Pancreas (tissue), 10 donors: ENCODE data around the gene TMEM229A. TPM values are rescaled to one million over a fixed set of nuclear protein-coding genes. Genes with fewer than 3 reads are reported as not detected.
"Not testable (repeated sequence)": the region's sequence is repeated elsewhere in the genome, so short reads cannot be mapped to it uniquely, and the experiment has no call there.

ENCODE experiments used
- ATAC-seq, 4 donors: fragments of 200-7000 bp; cut with Tn5 transposase; one replicate each; pipeline versions ENCODE4 v1.8.0 to v1.9.1; 2020; ENCODE audit warnings: mild to moderate bottlenecking in 4 of 4, moderate library complexity in 4 of 4
- DNase-seq, 6 donors: peaks; one replicate each; pipeline ENCODE4 v3.0.0-alpha.2; 2020
- FAIRE-seq: peaks from 2 replicates; lab custom pipeline; 2012; peaks lifted over from hg19 to GRCh38; lab: Jason Lieb, UNC
- H3K27ac ChIP-seq, 4 donors: fragments of 200-600 bp; sonication (generic); 1 replicate in 3 of 4; 2 replicates in 1 of 4; pipeline versions ENCODE4 v1.5.0 to v1.8.0; 2020
- H3K27me3 ChIP-seq, 4 donors: fragments of 200-600 bp; one replicate each; pipeline ENCODE4 v1.8.0; 2021
- H3K36me3 ChIP-seq, 3 donors: fragments of 200-600 bp; sonication (generic) in 1 of 3; one replicate each; pipeline versions ENCODE4 v1.5.0 to v1.8.0; 2020 to 2021
- H3K4me1 ChIP-seq, 3 donors: fragments of 200-600 bp; one replicate each; pipeline ENCODE4 v1.8.0; 2021
- H3K4me3 ChIP-seq, 4 donors: fragments of 200-600 bp; sonication (generic) in 2 of 4; one replicate each; pipeline versions ENCODE4 v1.5.0 to v1.8.0; 2020 to 2021
- H3K9me3 ChIP-seq, 4 donors: fragments of 200-600 bp; one replicate each; pipeline ENCODE4 v1.8.0; 2021
- CTCF ChIP-seq, 4 donors: fragments of 200-600 bp; sonication (generic) in 3 of 4; IDR thresholded peaks; one replicate each; pipeline versions ENCODE4 v1.5.0 to v1.8.0; 2021; ENCODE audit warnings: antibody characterized with exemption in 4 of 4
- WGBS, 2 donors: extraction: QIAGEN DNeasy Blood & Tissue Kit; methylation state at CpG; one replicate each; pipeline ENCODE4 v1.1.7; 2013; 5-methylcytosine and 5-hydroxymethylcytosine counted together
- intact Hi-C, 3 donors: fragments of 100-400 bp; cut with DNase I; formaldehyde crosslinking; loops; one replicate each; pipeline versions ENCODE4 v1.11.1 to v1.14.2; 2022
- polyA plus RNA-seq, 2 donors: library from polyadenylated mRNA; stranded (reverse); fragments of 200-250 nt; gene quantifications; one replicate each; pipeline ENCODE4 v1.2.3, GENCODE V29; 2013
- total RNA-seq, 6 donors: library from RNA; stranded (reverse); fragmentation: NEBNext Ultra II Directional in 4 of 6; extraction: Animal tissue kit (Norgen Biotek cat#: 25700) in 4 of 6; gene quantifications; one replicate each; pipeline versions ENCODE4 v1.2.1 to v1.2.4, GENCODE V29; 2021 to 2023
- donor health status: healthy with polysubstance abuse.
- donor health status: DM: no; HTN: no; CAD: no; lungs with moderate emphysema.
- donor health status: DM: no; HTN: no; CAD: no.
- donor health status: control.
- donor health status: control.
- donor health status: Bipolar disorder and iron deficiency.
- donor health status: DM: yes; HTN: yes; CAD: no.
- donor health status: DM: no; HTN: no; CAD: no.
- donor health status: DM: no; HTN: no; CAD: no.
- donor health status: DM: yes; HTN: yes; CAD: no.

The TMEM229A gene
- total and polyA plus RNA-seq, 8 donors: 0.09 to 0.20 (median 0.12) TPM; not detected in 5

- ATAC-seq (no peak), DNase-seq (no peak), FAIRE-seq (no peak)
- Histone ChIP-seq H3K27me3 (peaks cover 0 to 15% (median 10%) of the 10 kb centered on the region in 4 donors), H3K36me3 (no peaks in the 10 kb centered on the region), H3K4me1 (peaks cover 0 to 6% (median 0%) of the 10 kb centered on the region in 3 donors), H3K9me3 (no peaks in the 10 kb centered on the region), H3K27ac (no peak overlapping the region), H3K4me3 (no peak overlapping the region)
- no peak for TF ChIP-seq CTCF (IDR thresholded peaks at IDR 0.05)
- intact Hi-C loops: no loop called here
- 47 to 54% methylated on average over 4 of the region's 4 CpGs for WGBS, 2 donors
Measured at GRCh38 chr7:124030964-124031363, 1.9 kb downstream of the TMEM229A start.

- H3K27ac ChIP-seq: no peak overlapping the region
- no peak for FAIRE-seq
- H3K9me3 ChIP-seq: no peaks in the 10 kb centered on the region
- no peaks in the 10 kb centered on the region for H3K36me3 ChIP-seq
- no peak for TF ChIP-seq CTCF (IDR thresholded peaks at IDR 0.05)
- WGBS, 2 donors: 58 to 70% methylated on average over 4 of the region's 4 CpGs
- intact Hi-C loops: no loop called here
- no peak overlapping the region for H3K4me3 ChIP-seq
- no peak for ATAC-seq
- peaks cover 0 to 6% (median 0%) of the 10 kb centered on the region in 3 donors for H3K4me1 ChIP-seq
- peaks cover 0 to 15% (median 10%) of the 10 kb centered on the region in 4 donors for H3K27me3 ChIP-seq
- DNase-seq: no peak
Measured at GRCh38 chr7:124029396-124030188, 3.3 kb downstream of the TMEM229A start.

- 94 to 98% methylated on average over 1 of the region's 1 CpG for WGBS, 2 donors
- Histone ChIP-seq H3K9me3 (no peaks in the 10 kb centered on the region), H3K27me3 (peaks cover 0 to 15% (median 10%) of the 10 kb centered on the region in 4 donors), H3K4me3 (no peak overlapping the region), H3K27ac (no peak overlapping the region), H3K36me3 (no peaks in the 10 kb centered on the region), H3K4me1 (peaks cover 0 to 6% (median 0%) of the 10 kb centered on the region in 3 donors)
- TF ChIP-seq CTCF (IDR thresholded peaks at IDR 0.05): no peak
- no peak for DNase-seq
- no peak for ATAC-seq
- FAIRE-seq: no peak
- intact Hi-C loops: no loop called here
Measured at GRCh38 chr7:124027236-124027635, 5.6 kb downstream of the TMEM229A start.

- intact Hi-C loops, H3K27me3 ChIP-seq, H3K36me3 ChIP-seq, ATAC-seq, H3K4me3 ChIP-seq, H3K4me1 ChIP-seq, H3K27ac ChIP-seq, H3K9me3 ChIP-seq, DNase-seq, FAIRE-seq: not testable (repeated sequence)
- 78 to 81% methylated on average over 2 to 3 of the region's 3 CpGs for WGBS, 2 donors
Measured at GRCh38 chr7:124024329-124024728, 8.5 kb downstream of the TMEM229A start.

- FAIRE-seq (no peak), DNase-seq (no peak), ATAC-seq (no peak)
- Histone ChIP-seq H3K27ac (no peak overlapping the region), H3K36me3 (no peaks in the 10 kb centered on the region), H3K4me3 (no peak overlapping the region), H3K4me1 (no peaks in the 10 kb centered on the region), H3K27me3 (no peaks in the 10 kb centered on the region), H3K9me3 (no peaks in the 10 kb centered on the region)
- intact Hi-C loops: no loop called here
- no peak for TF ChIP-seq CTCF (IDR thresholded peaks at IDR 0.05)
- WGBS, 2 donors: 53 to 70% methylated on average over 1 of the region's 1 CpG
Measured at GRCh38 chr7:124022551-124022950, 10.3 kb downstream of the TMEM229A start.
